GM11168 (cell line): Measurements from ENCODE around the gene FBXL7.

Experiments used
- in situ Hi-C: fragments of 300-500 bp; cut with MboI; formaldehyde crosslinking; loops from one replicate; pipeline ENCODE4 v1.12.0; 2022; ENCODE audit warnings: low sequenced_read_pairs; ENCODE audit not compliant: unreplicated experiment

Gene FBXL7

GRCh38 chr5:15645381-15646160, 145.6 kb downstream of the FBXL7 start:
- in situ Hi-C loops, result no loop called here

DNA sequence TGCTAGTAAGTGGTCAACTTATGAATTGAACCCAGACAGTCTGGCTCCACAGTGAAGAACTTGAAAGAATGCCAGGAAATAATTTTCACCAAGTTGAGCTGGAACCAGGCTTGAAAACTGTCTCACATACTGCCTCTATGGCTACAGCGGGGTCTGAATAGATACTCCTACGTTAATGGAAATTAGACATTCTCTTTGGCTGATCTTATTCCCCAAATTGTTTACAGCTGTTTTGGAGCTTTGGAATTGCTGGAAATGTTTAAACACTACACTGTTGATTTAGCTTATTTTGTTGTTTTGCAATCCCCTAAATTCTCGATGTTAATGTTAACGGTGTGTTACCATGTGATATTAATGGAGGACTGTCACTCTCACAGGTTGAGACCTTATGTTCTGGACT, 146.4 kb downstream of the FBXL7 start:
- in situ Hi-C loops, result no loop called here

DNA sequence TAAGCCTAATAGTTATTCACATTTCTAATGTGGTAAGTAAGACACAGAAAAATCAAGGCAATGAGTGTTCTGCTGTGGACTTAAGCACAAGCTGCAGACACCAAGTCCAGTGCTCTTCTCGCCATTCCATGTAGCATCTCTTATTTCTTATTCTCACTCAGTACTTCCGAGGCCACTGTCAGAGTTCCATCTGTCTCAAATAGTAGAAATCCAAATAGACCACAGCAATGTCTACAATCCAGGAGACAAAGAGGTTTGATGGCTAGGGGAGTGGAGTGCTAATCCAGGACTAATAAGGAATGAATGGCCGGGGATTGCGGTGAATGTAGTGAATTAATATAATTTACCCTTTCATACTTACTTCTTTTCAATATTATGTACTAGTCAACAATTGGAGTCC, 147.3 kb downstream of the FBXL7 start:
- in situ Hi-C loops, result no loop called here

GRCh38 chr5:15650266-15650665, 150.3 kb downstream of the FBXL7 start:
- in situ Hi-C loops, result no loop called here

DNA sequence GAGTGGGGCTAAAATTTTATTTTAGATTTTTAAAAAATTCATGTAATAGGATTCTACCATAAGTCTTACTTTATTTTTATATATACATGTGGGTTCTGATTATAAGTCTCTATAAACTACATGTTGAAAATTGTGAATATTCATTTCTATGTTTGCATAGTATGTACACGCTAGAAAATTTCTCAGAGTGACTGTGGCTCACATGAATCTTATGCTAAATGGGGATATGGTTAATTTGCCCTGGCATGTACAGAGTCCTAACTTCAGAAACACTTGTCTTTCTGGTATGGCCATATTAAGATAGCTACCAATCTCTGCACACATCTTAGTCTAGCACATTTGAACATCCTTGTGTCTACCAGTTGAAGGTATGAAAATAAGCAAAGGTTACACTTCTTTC, 154.8 kb downstream of the FBXL7 start:
- in situ Hi-C loops, result no loop called here

DNA sequence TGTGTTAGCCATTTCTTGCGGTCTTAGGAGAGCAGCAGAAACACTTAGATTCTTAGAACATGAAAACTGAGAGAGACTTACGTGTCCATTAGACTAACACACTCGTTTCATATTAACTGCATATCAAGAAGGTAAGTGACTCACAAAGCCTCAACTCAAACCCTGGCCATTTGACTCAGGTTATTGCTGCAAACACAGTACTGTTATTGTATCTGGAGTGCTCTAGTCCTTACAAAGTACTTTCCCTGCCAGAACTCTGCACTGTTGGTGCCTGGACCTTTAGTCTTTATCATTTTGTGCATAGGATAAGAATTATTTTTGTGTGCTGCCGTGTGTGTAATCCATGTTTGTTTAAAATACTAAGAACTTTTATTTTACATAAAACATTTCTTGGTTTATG, 155.7 kb downstream of the FBXL7 start:
- in situ Hi-C loops, result no loop called here

GRCh38 chr5:15664961-15665360, 165.0 kb downstream of the FBXL7 start:
- in situ Hi-C loops, result no loop called here

DNA sequence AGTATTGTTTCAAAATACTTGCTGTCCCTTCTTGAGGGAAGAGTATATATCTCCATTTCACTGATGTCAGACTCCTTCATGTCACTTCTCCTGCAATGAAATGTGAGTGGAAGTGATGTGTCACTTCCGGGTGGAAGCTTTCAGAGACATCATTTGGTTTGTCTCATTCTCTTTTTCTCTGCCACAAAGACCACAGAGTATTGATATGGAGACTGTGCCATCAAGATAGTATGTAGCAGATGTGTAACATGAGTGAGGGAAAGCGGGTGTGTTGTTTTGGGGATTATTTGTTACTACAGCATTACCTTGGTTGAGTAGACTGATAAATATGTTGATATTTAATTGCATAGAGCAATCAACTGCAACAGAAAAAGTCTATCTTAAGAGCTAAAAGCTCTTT, 169.8 kb downstream of the FBXL7 start:
- in situ Hi-C loops, result no loop called here

GRCh38 chr5:15674716-15675115, 174.7 kb downstream of the FBXL7 start:
- in situ Hi-C loops, result no loop called here

GRCh38 chr5:15676591-15676990, 176.6 kb downstream of the FBXL7 start:
- in situ Hi-C loops, result no loop called here

DNA sequence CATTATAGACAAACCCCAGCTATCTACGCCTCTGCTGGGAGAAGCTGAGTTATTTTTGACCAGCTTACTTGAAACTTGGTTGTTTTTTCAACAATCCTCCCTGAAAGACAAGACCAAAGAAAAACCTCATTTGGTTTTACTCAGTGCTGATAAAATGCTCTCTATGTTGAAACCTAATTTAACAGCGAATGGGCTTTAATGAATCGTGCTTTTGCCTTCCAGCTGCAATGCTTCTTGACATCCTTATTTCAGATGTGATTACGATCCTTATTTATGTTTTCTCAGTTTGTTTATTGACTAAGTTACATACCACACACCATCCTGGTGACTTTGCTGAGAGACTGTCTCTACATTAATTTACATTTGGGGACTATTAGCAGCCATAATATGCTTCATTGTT, 179.2 kb downstream of the FBXL7 start:
- in situ Hi-C loops, result no loop called here

DNA sequence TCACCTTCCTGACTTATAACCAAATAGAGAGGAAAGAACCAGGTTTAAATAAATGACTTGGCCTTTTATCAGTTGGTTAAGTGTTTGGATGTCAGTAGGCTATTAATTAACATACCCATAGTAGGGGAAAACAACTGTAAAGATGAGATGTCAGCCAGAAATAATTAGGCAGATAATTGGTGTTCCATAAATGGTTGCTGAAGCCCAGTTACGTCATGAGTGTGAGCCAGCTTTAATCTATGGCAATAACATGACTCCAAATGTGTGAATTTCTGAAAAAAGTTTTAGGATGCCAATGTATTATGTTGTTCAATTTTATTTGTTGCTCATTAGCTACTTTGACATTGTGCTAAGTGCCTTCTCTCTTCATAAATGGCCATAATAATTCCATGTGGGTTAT, 180.5 kb downstream of the FBXL7 start:
- in situ Hi-C loops, result no loop called here

DNA sequence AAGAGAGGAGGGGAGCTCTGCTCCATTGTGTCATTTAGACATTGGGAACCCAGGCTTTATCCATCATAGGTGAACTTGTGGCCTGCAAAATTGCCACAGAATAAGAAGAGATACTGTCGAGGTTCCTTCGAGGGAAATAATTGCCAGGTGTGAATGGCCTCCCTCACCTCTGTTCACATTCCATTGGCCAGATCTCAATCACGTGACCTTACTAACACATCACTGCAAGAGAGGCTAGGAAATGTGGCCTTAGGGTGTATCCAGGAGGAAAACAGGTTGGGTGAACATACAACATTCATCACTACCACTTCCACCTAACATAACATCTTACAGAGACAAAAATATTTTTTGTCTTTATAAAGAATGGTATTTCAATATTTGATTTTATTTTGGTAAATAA, 182.1 kb downstream of the FBXL7 start:
- in situ Hi-C loops, result no loop called here

DNA sequence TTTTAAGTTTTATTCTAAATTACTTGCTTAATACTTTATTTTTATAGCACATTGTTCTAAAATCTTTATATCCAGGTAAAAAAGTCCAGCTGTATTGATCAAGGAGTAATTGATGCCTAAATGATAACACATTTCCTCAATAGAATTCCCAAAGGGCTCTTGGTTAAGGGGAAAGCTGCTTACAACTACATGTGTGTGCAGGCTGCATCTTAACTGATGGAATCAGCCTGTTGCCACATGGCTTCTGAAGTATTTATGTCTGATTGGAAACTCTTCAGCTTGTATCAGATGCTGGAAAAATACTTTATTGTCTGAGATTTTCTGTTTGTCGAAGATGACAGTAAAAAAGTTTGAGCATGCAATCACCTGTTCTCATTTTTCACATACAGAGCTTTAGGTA, 182.6 kb downstream of the FBXL7 start:
- in situ Hi-C loops, result no loop called here

DNA sequence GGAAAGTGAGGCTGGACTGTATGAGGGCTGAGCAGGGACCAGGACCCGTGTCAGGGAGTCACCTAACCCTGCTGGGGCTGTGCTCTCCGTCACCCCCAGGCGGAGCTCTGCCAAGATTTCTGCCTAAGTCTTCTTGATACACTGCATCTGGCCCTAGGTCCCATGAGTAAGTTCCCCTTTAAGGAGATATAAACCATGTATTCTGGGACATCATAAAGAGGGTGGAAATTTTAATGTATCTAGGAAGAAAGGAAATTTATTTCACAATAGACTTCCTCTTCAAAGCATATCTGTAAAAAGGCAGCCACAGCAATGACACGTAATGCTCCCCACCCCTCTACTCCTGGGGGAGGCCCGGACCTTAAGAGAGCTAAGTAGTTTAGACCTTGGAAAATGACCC, 183.4 kb downstream of the FBXL7 start:
- in situ Hi-C loops, result no loop called here

DNA sequence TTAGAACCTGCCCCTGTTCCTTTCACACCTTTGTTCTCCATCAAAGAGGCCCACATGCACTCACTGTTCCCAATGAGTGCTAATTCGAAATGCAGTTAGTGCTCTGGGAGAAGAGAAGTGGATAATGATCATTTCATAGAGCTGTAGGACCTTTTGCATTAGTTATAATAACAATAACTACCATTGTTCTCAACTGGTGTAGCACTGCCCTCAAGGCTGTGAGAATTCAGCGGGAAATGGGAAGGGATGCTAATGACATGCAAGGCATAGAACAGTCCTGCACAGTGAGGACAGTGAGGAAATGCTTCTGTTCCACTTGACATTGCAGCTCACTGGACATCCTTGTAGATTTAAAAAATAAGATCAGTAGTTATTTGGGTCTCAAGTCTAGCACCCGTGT, 187.4 kb downstream of the FBXL7 start:
- in situ Hi-C loops, result no loop called here

DNA sequence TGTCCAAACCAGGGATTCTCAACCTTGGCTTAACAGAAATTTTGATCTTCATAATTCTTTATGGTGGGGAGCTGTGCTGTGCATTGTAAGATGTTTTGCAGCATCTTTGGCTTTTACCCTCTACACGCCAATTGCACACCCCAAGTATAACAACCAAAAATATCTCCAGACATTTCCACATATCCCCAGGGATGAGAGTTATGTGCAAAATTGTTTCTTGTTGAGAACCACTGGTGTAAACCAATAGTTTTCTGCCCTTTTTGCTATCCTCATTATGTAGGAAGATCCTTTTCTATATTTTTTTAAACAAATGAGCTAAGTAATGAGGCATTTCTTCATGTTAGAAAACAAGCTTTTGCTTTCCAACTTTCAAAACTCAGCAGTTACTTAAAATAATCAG, 189.9 kb downstream of the FBXL7 start:
- in situ Hi-C loops, result no loop called here

GRCh38 chr5:15690611-15691010, 190.6 kb downstream of the FBXL7 start:
- in situ Hi-C loops, result no loop called here

DNA sequence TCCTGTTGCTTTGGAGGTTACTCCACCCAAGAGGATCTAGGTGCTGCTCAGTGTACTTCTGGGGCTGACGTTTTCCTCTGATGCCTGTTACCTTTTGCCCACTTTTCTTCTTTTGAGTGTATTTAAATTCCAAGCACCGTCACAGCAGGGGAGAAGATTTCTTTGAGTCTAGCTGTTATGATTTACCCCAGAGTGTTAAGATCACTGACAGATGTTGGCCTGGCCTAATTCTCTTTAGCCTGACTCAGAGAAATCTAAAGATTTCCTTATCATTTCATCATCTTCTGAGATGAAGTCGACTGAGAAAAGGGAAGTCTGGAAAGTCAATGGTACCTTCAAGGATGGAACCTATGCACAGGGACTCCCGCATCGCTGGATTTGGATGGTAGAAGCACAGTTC, 191.5 kb downstream of the FBXL7 start:
- in situ Hi-C loops, result no loop called here

GRCh38 chr5:15692706-15693381, 192.9 kb downstream of the FBXL7 start:
- in situ Hi-C loops, result no loop called here

DNA sequence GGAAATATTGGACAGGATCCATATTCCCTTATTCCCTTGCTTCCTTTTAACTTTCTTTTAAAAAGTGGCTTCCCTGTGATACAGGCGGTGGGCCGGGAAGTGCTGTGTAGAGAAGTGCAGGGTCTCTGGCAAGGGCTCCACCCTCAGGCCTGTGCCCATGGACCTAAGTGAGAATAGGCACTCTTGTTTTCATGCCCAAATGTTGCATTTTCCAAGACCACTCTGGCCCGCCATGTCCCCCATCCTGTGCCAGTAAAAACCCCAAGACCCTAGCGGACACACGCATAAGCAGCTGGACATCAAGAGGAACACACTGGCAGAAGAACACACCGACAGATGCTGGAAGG, 193.4 kb downstream of the FBXL7 start:
- in situ Hi-C loops, result no loop called here

DNA sequence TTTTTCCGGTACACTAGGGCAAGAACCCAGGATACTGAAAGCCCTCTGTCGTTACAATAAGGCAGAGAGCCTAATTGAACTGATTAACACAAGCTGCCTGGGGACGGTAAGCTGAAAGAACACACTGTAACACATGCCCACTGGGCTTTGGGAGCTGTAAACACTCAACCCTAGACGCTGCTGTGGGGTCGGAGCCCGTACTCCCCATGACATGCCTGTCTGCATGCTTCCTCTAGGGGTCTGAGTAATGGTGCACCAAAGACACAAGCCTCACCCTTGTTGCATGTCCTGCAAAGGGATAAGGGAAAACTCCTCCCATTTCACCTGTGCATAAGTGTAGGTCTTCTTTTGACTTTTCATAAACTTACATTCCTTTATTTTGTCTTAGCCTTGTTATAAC, 194.0 kb downstream of the FBXL7 start:
- in situ Hi-C loops, result no loop called here
